ENCODE data around the gene DOCK3.
"Not testable (repeated sequence)": the region's sequence is repeated elsewhere in the genome, so short reads cannot be mapped to it uniquely, and the experiment has no call there.

The DOCK3 gene

DNA sequence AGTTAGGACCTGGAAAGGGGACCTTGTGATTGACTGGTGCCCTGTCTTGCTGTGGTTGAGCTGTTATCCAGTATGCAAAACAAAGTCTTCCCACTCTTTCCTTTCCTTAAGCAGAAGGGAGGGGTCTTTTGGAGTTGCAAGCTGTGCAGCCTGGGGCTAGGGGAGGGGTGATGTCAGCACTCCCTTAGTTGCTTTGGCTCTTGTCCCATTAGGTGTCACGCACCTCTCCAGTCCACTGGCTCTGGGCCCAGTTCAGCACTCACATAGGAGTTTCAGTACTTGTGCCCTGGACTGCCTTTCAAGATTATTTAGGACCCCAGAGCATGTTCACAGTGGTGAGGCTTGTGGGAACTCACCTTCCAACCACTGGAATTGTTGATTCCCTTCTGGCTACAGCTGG lies 238.5 kb downstream of the DOCK3 start:
- DNase-seq = no peak

GRCh38 chr3:50922071-50922470 lies 247.3 kb downstream of the DOCK3 start:
- not testable (repeated sequence) for DNase-seq

DNA sequence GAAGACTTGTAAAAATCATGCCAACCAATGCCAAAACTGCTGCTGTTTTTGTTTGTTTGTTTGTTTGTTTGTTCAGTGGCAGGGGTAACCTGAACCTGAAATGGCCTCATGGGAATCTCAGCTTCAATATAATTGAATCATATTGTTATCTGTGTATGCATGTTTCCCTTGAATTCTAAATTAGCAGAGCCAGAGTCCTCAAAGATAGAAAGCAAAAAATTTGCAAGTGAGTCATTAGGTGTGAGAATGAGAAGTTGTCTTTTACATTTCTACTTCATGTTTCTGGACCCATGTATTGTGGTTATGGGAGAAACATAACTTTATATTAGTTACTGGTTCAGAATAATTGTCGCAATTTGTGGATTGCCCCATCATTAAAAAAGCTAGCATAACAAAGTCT lies 249.2 kb downstream of the DOCK3 start:
- no peak for DNase-seq

- DNase-seq = no peak
Measured at GRCh38 chr3:50924638-50925037, 249.9 kb downstream of the DOCK3 start.

- no peak for DNase-seq
Measured at GRCh38 chr3:50926868-50927267, 252.1 kb downstream of the DOCK3 start.

DNA sequence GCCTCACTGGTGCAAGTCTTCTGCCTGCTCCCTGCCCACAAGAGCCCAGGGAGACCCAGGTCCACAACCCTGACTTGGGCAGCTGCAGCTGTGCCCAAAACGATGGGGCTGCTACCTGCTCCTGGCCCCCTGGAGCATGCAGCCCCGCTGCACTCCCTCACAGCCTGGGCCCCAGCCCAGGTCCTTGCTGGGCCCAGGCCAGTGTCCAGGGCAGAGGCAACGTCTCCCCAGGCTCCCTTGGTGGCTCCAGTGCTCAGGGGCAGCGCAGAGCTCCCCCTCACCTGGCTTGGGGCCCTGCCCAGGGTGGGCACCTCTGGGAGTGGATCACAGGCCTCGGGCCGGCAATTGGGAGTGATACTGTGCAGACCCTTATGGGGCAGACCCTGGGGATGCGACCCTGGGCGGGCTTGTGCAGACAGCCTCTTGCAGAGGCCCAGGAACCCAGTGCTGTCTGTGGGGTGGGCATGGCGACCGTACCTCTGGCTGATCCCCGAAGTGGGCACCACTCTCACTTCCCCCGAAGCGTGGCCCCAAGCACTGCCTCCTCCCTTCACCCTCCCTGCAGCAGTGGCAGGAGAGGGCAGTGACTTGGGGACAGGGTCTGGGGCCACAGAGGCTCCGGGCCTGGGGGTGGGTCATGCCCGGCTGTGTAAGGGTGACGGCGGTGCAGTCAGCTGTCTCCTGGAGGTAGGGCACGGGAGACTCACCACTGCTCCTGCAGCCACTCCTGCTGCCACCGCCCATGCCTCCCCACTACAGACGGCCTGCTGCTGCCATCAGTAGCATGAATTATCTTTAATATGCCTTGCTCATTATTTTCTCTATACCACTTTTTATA lies 255.9 kb downstream of the DOCK3 start:
- DNase-seq = no peak

DNA sequence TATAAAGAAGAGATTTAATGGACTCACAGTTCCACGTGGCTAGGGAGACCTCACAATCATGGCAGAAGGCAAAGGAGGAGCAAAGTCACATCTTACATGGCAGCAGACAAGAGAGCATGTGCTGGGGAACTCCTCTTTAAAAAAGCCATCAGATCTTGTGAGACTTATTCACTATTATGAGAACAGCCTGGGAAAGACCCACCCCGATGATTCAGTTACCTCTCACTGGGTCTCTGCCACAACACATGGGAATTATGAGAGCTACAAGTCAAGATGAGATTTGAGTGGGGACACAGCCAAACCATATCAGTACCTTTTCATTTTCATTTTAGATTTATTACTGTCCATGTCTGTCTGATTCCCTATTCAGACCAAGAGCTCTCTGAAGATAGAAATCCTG lies 258.2 kb downstream of the DOCK3 start:
- DNase-seq = not testable (repeated sequence)

- DNase-seq = no peak
Measured at GRCh38 chr3:50936389-50936788, 261.7 kb downstream of the DOCK3 start.

DNA sequence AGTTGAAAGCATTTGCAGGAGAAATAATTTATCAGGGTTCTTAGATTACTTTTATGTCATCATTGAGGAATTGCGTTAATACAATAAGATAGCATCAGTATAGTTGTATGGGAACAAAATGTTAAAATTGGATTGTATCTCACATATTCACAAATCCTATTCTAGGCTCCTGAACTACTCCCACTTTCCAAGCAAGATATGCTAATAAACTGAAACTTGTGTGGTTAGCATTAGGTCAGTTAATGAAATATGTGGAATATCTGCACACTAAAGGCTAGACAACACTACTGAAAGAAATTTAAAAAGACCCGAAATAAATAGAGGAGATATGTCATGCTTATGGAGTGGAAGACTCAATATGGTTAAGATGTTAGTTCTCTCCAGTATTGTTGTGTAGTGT lies 272.7 kb downstream of the DOCK3 start:
- no peak for DNase-seq

DNA sequence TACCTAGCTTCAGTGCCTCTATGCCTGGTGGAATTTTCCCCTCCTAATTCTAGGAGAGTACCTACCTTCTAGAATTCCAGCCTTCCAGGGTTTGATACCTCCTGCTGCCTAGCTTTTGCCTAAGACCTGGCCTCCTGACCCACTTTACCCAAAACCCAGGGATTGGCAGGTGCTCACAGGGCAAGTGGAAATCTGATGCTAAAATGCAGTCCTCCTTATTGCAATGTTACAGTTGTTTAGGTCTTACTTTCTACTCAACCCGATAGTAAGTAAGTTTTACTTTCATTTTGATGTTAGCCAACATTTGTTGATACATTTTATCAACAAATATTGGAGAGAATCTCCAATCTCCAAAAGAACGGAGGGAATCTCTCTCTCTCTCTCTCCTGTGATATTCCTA lies 275.9 kb downstream of the DOCK3 start:
- no peak for DNase-seq

DNA sequence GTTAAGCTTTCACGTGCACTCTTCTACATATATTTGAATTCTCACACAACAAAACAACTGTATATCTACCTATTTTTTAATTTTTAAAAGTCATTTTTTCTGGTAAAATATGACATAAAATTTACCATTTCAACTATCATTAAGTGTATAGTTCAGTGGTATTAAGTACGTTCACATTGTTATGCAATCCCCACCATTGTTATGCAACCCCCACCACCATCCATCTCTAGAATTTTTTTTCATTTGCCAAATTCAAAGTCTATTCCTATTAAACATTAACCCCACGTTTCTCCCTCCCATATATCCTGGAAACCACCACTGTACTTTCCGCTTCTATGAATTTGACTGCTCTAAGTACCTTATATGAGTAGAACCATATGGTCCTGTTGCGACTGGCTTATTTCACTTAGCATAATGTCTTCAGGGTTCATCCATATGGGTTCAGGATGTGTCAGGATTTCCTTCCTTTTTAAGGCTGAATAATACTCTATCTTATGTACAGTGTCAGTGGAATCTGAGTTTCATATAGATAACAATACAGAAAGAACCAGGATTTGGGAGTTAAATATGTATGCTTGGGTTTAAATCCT lies 279.2 kb downstream of the DOCK3 start:
- DNase-seq = no peak

- DNase-seq = no peak
Measured at GRCh38 chr3:50961386-50961785, 286.7 kb downstream of the DOCK3 start.

DNA sequence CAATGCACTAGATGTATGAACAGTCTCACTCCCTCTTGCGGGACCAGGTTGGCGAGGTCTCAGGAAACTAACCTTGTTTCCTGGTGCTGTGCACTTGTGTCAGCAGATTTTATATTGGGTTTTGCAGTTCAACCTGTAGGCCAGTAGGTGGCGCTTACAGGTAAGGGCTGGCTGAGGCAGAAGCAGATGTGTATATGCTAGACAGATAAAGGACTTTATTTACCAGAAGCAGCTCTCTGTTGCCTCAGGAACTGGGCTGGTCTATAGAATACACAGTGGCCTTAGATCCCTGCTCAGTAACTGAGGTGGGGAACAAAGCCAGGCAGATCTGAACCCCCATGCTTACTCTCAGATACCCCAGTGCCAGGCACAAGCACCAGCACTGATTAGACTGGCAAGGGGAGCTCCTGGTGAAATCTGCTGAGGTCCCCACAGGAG lies 296.8 kb downstream of the DOCK3 start:
- peak; percentile 15 to 40 for DNase-seq

GRCh38 chr3:50972029-50972428 lies 297.3 kb downstream of the DOCK3 start:
- no peak for DNase-seq

DNA sequence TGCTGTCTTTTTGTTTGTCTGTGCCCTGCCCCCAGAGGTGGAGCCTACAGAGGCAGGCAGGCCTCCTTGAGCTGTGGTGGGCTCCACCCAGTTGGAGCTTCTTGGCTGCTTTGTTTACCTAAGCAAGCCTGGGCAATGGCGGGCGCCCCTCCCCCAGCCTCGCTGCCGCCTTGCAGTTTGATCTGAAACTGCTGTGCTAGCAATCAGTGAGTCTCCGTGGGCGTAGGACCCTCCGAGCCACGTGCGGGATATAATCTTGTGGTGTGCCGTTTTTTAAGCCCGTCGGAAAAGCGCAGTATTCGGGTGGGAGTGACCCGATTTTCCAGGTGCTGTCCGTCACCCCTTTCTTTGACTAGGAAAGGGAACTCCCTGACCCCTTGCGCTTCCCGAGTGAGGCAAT lies 303.9 kb downstream of the DOCK3 start:
- DNase-seq = not testable (repeated sequence)

DNA sequence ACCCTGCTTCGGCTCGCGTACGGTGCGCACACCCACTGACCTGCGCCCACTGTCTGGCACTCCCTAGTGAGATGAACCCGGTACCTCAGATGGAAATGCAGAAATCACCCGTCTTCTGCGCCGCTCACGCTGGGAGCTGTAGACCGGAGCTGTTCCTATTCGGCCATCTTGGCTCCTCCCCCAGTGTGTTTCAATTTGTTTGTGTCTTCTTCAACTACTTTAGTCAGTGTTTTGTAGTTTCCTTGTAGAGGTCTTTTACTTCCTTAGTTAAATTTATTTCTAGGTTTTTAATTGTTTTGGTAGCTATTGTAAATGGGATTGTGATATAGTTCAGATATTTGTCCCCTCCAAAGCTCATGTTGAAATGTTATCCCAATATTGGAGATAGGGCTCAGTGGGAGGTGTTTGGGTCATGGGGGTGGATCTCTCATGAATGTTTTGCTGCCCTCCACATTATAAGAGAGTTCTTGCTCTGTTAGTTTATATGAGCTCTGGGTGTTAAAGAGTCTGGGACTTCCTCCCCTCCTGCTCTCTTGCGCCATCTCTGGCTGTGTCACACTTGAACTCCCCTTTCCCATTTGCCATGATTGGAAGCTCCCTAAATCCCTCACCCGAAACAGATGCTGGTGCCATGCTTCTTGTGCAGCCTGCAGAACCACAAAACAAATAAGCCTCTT lies 304.4 kb downstream of the DOCK3 start:
- no peak for DNase-seq

GRCh38 chr3:50982540-50983325 lies 308.0 kb downstream of the DOCK3 start:
- no peak for DNase-seq

DNA sequence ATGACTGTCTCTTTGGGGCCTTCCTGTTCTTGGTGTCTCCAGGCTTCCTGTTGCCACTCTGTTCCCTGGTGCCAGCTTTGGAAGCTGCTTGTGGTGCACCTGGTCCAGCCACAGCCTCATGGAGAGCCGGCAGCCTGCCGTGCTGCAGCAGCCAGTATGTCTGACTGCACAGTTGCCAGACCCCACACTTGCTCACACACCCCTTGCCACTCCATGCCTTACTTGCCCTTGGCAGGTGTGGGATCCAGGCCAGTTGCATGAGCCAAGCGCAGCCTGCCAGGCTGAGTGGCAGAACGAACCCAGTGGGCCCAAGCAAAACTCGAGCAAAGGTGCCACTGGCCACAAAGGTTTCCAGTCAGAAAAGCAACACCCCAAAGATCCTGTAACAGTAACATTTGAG lies 309.2 kb downstream of the DOCK3 start:
- no peak for DNase-seq

GRCh38 chr3:50985893-50986292 lies 311.2 kb downstream of the DOCK3 start:
- no peak for DNase-seq

- DNase-seq = no peak
Measured at GRCh38 chr3:50986726-50987125, 312.0 kb downstream of the DOCK3 start.

- no peak for DNase-seq
Measured at GRCh38 chr3:50994537-50994936, 319.8 kb downstream of the DOCK3 start.

GRCh38 chr3:50995085-50995824 lies 320.5 kb downstream of the DOCK3 start:
- no peak for DNase-seq
